ENCODE results near the gene TGFBR2. TPM values are rescaled to one million over a fixed set of nuclear protein-coding genes. Genes with fewer than 3 reads are reported as not detected.
A peak's percentile ranks its signal among the peaks of the same experiment; 100 is the strongest.

The TGFBR2 gene
- total RNA-seq, 2 experiments from 2014 or later = 47.3 to 50.5 TPM

GRCh38 chr3:30607032-30607833, 832 bp downstream of the TGFBR2 start:
- peaks cover 60% of the 10 kb centered on the region for H3K4me1 Mint-ChIP-seq
- ATAC-seq (peak; percentile 25), DNase-seq (peak; percentile 79)
- H3K27me3 Mint-ChIP-seq = no peaks in the 10 kb centered on the region
- peak overlapping the region; percentile 99 for H3K27ac Mint-ChIP-seq
- H3K36me3 Mint-ChIP-seq = peaks cover 26% of the 10 kb centered on the region
- CTCF ChIA-PET = interaction anchor here (0.9 to 2.8 kb wide), 10 partner anchors 9 to 171 kb away, joined by 3 to 18 read pairs (median 4); no protein-coding TSS in a partner anchor
- H3K4me3 Mint-ChIP-seq = peak overlapping the region; percentile 91
- no peaks in the 10 kb centered on the region for H3K9me3 Mint-ChIP-seq (ENCODE audit: low read depth)

DNA sequence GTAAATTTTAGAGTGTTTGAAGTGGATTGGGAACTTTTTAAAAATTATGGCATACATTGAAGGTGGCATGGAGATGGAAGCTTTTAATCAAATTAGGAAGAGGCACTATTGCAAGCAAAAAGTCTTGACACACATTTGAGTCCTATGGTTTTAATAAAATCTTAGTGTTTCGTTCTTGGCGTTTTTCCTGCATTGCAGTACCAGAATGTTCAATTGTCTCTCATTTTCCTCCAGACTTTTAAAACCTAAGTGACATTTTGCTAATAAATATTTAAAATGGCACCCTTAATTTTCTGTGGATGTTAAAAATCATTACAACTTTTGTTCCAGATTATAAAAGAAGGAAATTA, 2.2 kb downstream of the TGFBR2 start:
- ATAC-seq = no peak
- H3K9me3 Mint-ChIP-seq (ENCODE audit: low read depth) = no peaks in the 10 kb centered on the region
- peak overlapping the region; percentile 91 for H3K4me3 Mint-ChIP-seq
- no peak for DNase-seq
- peak overlapping the region; percentile 95 for H3K27ac Mint-ChIP-seq
- peaks cover 31% of the 10 kb centered on the region for H3K36me3 Mint-ChIP-seq
- peaks cover 66% of the 10 kb centered on the region for H3K4me1 Mint-ChIP-seq
- no peaks in the 10 kb centered on the region for H3K27me3 Mint-ChIP-seq
- CTCF ChIA-PET = interaction anchor here (1.0 to 2.7 kb wide), 5 partner anchors 10 to 49 kb away, joined by 3 to 15 read pairs (median 3); no protein-coding TSS in a partner anchor

DNA sequence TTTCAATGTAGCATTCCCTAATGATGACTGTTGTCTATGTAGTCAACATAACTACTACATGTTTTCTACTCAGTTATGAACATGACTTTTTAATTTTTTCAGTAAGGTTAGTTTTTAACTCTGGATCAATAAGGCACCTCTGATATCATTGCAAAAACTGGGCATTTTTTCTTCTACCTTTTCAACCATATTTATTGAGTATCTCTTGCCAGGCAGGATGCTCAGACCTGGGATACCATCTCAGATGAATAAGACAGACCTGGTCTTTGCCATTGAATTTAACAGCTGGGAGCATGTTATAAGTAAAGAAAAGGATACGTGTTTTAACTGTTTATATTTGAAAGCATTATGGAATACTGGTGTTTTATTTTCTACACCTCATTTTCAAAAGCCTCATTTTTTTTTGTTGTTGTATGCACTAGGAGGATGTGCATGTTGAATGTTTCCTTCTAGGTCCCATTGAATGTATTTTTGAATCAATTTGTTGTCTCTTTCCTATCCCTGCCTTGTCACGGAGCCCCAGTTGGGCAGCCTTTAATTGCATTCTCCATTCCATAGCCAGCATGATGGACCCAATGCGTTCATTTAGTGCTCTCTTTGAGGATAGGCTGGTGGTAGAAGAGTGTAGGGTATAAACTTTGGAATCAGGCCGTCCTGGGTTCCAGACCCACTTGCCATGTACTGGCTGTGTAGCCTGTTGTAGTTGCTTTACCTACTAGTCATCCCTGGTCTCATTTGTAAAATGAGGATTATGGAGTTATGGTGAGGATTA, 3.7 kb downstream of the TGFBR2 start:
- H3K36me3 Mint-ChIP-seq = peaks cover 33% of the 10 kb centered on the region
- CTCF ChIA-PET = interaction anchor here (1.0 to 2.3 kb wide), 3 partner anchors 21 to 49 kb away, joined by 3 to 8 read pairs (median 6); no protein-coding TSS in a partner anchor
- no peaks in the 10 kb centered on the region for H3K27me3 Mint-ChIP-seq
- H3K4me1 Mint-ChIP-seq = peaks cover 66% of the 10 kb centered on the region
- peak overlapping the region; percentile 91 for H3K4me3 Mint-ChIP-seq
- DNase-seq (no peak), ATAC-seq (no peak)
- peak overlapping the region; percentile 95 for H3K27ac Mint-ChIP-seq
- H3K9me3 Mint-ChIP-seq (ENCODE audit: low read depth) = no peaks in the 10 kb centered on the region

DNA sequence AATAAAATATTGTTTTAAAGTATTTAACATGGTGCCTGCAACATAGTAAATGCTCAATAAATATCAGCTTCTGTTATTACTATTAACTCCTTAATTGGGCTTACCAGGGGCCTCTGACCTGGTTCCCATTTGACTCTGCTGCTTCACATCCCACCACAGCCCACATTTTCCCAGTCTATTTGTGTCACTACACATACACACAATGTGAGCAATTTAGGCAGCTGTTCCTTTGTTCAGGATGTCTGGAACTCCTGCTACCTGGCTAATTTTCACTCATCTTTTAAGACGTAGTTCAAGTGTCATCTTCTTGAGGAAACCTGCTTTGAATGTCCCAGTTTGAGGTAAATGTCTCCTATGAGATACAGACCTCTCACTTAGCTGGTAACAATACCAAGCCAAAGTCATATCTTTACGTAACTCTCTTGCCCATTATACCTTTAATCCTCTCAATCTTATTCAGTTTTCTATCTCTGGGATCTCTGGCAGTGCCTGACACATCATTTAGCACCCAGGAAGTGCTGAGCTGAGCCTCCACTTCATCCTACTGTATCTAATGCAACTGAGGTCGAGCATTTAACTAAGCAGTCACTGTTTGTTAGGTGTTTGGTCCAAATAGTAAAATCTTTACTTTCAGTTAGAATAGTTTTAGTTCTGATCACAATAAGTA, 4.4 kb downstream of the TGFBR2 start:
- peak overlapping the region; percentile 95 for H3K27ac Mint-ChIP-seq
- no peaks in the 10 kb centered on the region for H3K9me3 Mint-ChIP-seq (ENCODE audit: low read depth)
- CTCF ChIA-PET = interaction anchor here (1.0 to 2.3 kb wide), 3 partner anchors 21 to 48 kb away, joined by 3 to 8 read pairs (median 6); no protein-coding TSS in a partner anchor
- peaks cover 34% of the 10 kb centered on the region for H3K36me3 Mint-ChIP-seq
- peak; percentile 3 for ATAC-seq
- H3K4me3 Mint-ChIP-seq = peak overlapping the region; percentile 91
- DNase-seq = no peak
- H3K27me3 Mint-ChIP-seq = no peaks in the 10 kb centered on the region
- peaks cover 65% of the 10 kb centered on the region for H3K4me1 Mint-ChIP-seq

DNA sequence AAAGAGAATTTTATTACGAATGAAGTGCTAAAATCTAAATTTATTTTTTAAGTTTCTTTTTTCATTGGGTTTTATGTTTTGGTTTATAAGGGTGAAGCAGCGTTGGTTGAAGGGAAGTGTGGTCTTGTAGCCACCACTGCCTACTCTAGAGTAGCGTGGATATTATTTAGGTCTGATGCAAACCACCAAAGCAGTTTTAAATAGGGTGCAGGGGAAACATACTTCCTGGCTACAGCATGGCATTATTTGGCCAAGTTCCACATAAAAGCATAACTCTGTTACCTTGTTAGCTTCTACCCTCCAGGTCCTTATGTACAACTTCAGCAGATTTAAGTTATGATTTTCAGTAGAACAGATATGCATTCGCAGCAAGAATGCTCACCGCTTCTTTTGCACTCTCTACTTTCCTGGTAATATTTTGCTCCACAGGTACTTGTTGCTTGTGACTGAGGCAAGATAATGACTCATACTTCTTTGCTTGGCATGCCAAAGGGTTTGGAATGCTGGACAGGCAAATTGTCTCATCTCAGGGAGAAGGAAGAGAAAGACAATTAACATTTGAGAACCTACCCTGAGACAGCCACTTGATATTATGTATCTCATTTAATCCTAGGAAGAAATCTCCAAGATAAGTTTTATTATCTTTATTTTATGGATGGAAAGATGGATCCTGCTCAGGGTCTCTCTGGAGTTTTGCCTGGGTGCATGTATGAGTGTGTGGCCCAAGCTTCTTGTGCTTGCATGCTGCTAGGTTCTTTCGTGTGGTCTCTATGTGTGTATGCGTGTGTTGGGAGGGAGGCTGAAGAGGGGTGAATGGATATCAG, 5.4 kb downstream of the TGFBR2 start:
- DNase-seq (no peak), ATAC-seq (peak; percentile 31)
- peak overlapping the region; percentile 91 for H3K4me3 Mint-ChIP-seq
- no peaks in the 10 kb centered on the region for H3K27me3 Mint-ChIP-seq
- H3K9me3 Mint-ChIP-seq (ENCODE audit: low read depth) = no peaks in the 10 kb centered on the region
- peaks cover 38% of the 10 kb centered on the region for H3K36me3 Mint-ChIP-seq
- CTCF ChIA-PET = interaction anchor here (1.5 to 2.3 kb wide), 2 partner anchors 20 to 23 kb away, joined by 6 to 8 read pairs; no protein-coding TSS in a partner anchor
- H3K27ac Mint-ChIP-seq = peak overlapping the region; percentile 95
- H3K4me1 Mint-ChIP-seq = peaks cover 69% of the 10 kb centered on the region

DNA sequence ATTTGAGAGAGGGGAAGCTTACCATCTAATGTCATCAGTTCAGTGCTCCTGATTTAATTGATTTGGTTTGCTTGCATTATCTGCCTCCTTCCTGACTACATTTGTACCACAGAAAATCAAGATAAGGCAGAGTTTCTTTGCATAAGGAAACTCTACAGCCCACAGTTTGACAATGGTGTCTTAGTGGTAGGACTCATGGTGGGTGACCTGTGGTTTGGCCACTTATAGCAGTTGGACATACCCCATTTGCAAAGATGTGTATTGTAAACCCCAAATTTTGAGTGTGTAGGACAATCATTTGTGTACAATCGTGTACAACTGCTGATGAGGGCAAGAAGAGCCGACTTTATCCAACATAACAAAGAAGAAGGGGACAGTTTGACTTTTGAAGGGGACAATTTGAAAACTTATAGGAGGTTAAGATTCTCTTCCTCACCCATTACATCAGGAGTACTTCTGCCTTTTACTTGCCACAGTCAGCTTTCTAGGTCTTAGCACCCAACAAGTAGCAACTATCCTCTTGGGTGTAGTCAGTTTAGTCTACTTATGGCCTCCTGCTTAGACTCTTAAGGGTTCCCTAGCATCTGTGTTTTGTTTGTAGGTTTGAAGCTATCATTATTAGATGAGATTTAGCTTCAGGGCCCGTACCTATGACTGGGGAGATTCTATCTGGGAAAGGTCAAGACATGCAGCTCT, 6.2 kb downstream of the TGFBR2 start:
- Mint-ChIP-seq H3K4me1 (peaks cover 75% of the 10 kb centered on the region), H3K4me3 (peak overlapping the region; percentile 91), H3K27me3 (no peaks in the 10 kb centered on the region), H3K9me3 (ENCODE audit: low read depth) (no peaks in the 10 kb centered on the region), H3K27ac (peak overlapping the region; percentile 95), H3K36me3 (peaks cover 38% of the 10 kb centered on the region)
- CTCF ChIA-PET = interaction anchor here (0.7 to 2.3 kb wide), 5 partner anchors 12 to 51 kb away, joined by 3 to 8 read pairs (median 5); no protein-coding TSS in a partner anchor
- ATAC-seq (peak; percentile 17), DNase-seq (no peak)

GRCh38 chr3:30613133-30613825, 6.9 kb downstream of the TGFBR2 start:
- Mint-ChIP-seq H3K4me3 (peak overlapping the region; percentile 91), H3K27me3 (no peaks in the 10 kb centered on the region), H3K27ac (peak overlapping the region; percentile 95), H3K36me3 (peaks cover 41% of the 10 kb centered on the region), H3K9me3 (ENCODE audit: low read depth) (no peaks in the 10 kb centered on the region), H3K4me1 (peaks cover 82% of the 10 kb centered on the region)
- DNase-seq = no peak
- CTCF ChIA-PET = interaction anchor here (0.7 to 2.1 kb wide), 7 partner anchors 12 to 50 kb away, joined by 3 to 6 read pairs (median 3); no protein-coding TSS in a partner anchor
- ATAC-seq = no peak

GRCh38 chr3:30614373-30614772, 8.0 kb downstream of the TGFBR2 start:
- H3K36me3 Mint-ChIP-seq = peaks cover 44% of the 10 kb centered on the region
- CTCF ChIA-PET = interaction anchor here (0.7 to 2.1 kb wide), 6 partner anchors 11 to 44 kb away, joined by 3 to 6 read pairs (median 4); no protein-coding TSS in a partner anchor

DNA sequence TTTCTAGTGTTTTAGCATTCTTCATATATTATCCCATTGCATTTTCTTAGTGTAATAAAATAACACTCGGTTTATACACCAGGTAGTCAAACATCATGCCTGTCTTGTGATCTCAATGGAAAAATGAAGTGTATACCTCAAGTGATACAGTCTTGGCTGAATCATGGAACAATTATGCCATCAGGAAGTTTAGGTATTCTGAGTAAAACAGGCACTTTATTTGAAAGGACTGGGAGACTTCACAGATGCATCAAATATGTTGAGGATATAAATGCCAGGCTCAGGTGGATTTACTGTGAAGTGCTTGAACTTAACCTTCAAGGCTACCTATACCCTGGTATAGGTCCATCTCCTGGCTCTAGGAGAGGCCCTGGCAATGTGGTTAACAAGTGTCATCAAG, 8.5 kb downstream of the TGFBR2 start:
- H3K27ac Mint-ChIP-seq = peak overlapping the region; percentile 95
- H3K36me3 Mint-ChIP-seq = peaks cover 43% of the 10 kb centered on the region
- peaks cover 92% of the 10 kb centered on the region for H3K4me1 Mint-ChIP-seq
- CTCF ChIA-PET = interaction anchor here (0.8 to 2.9 kb wide), 7 partner anchors 9 to 44 kb away, joined by 3 to 13 read pairs (median 4); partner anchors contain the start of gene TGFBR2
- H3K4me3 Mint-ChIP-seq = no peak overlapping the region
- H3K27me3 Mint-ChIP-seq = no peaks in the 10 kb centered on the region
- no peaks in the 10 kb centered on the region for H3K9me3 Mint-ChIP-seq (ENCODE audit: low read depth)
- no peak for ATAC-seq
- no peak for DNase-seq

More at GRCh38 chr3:30614373-30614772, 8.0 kb downstream of the TGFBR2 start:
- Mint-ChIP-seq H3K4me3 (no peak overlapping the region), H3K27ac (peak overlapping the region; percentile 95), H3K9me3 (ENCODE audit: low read depth) (no peaks in the 10 kb centered on the region), H3K4me1 (peaks cover 91% of the 10 kb centered on the region), H3K27me3 (no peaks in the 10 kb centered on the region)
- DNase-seq = no peak
- ATAC-seq = no peak

DNA sequence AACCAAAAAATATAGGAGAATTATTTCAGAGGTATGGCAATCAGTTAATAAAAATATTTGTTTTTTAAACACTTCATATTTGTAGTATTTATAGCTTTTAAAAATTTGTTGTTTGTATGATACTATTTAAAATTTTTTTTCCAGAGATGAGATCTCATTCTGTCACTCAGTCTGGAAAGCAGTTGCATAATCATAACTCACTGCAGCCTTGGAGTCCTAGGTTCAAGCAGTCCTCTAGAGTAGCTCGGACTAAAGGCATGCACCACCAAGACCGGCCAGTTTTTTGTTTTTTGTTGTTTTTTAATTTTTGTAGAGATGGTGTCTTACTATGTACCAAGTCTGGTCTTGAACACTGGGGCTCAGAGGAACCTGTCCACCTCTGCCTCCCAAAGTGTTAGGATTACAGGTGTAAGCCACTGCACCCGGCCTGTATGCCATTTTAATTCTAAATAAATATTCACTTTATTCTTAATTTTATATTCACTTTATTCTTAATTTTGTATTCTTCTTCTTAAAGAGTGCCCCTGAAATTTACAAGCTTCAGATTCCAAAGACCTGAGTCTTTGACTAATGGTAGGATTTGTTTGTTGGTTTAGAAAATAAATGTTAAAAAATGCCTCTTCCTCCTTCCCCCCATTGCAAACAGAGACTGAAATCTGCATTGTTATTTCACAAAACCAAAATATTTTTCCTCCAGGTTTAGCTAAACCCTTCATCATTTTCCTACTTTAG, 9.4 kb downstream of the TGFBR2 start:
- peak overlapping the region; percentile 83 for H3K27ac Mint-ChIP-seq
- no peaks in the 10 kb centered on the region for H3K27me3 Mint-ChIP-seq
- ATAC-seq (no peak), DNase-seq (no peak)
- CTCF ChIA-PET = interaction anchor here (0.7 to 2.9 kb wide), 14 partner anchors 8 to 78 kb away, joined by 3 to 13 read pairs (median 5); partner anchors contain the start of gene TGFBR2
- H3K36me3 Mint-ChIP-seq = peaks cover 46% of the 10 kb centered on the region
- H3K4me3 Mint-ChIP-seq = peak overlapping the region; percentile 26
- peaks cover 93% of the 10 kb centered on the region for H3K4me1 Mint-ChIP-seq
- no peaks in the 10 kb centered on the region for H3K9me3 Mint-ChIP-seq (ENCODE audit: low read depth)
